ENCODE results near the gene TMEM255B. TPM values are rescaled to one million over a fixed set of nuclear protein-coding genes. Genes with fewer than 3 reads are reported as not detected.

Gene TMEM255B
- total and polyA plus RNA-seq, 2 of the 4 experiments (the other 2 are of a cell fraction), result 0.36 to 0.94 TPM

- Histone ChIP-seq H3K18ac (ENCODE audit: low read depth, low read length) (no peak overlapping the region), H3K14ac (replicated peaks; ENCODE audit: low read depth, low read length) (no peak overlapping the region), H3K4ac (ENCODE audit: low read depth, low read length) (0 out of 2 replicates have a peak overlapping the region, but pooled peaks have one; percentile 15), H3K9ac (ENCODE audit: low read depth, low read length) (no peak overlapping the region), H2BK5ac (ENCODE audit: low read depth, low read length, poor library complexity, severe bottlenecking) (no peak overlapping the region), H3K36me3 (ENCODE audit: control insufficient read depth, insufficient read depth, low read length) (peaks cover 63% of the 10 kb centered on the region), H3K56ac (ENCODE audit: extremely low read depth, insufficient read depth, low read length) (no peak overlapping the region), H3K79me1 (ENCODE audit: low read depth in 1 of 2, low read length in 2 of 2) (peaks cover 27 to 77% of the 10 kb centered on the region in 2 experiments), H4K20me1 (ENCODE audit: insufficient read depth, low read length) (peaks cover 25% of the 10 kb centered on the region), H3K9me1 (ENCODE audit: insufficient read depth, low read length) (peaks cover 16% of the 10 kb centered on the region; the same call in 1 of the 2 replicates), H2BK20ac (ENCODE audit: low read depth, low read length) (no peak overlapping the region), H3K4me2 (ENCODE audit: low read depth, low read length) (no peak overlapping the region), H2AFZ (replicated peaks; ENCODE audit: low read length, poor library complexity) (peak overlapping the region; percentile 63), H3K27ac (ENCODE audit: insufficient read depth, low read length) (no peak overlapping the region), H3K23ac (ENCODE audit: low read depth, low read length) (no peak overlapping the region), H2BK120ac (ENCODE audit: low read depth, low read length) (no peak overlapping the region), H3K4me1 (ENCODE audit: control insufficient read depth, insufficient read depth, low read length) (peaks cover 8% of the 10 kb centered on the region), H3K27me3 (ENCODE audit: control insufficient read depth, insufficient read depth, low read length) (no peaks in the 10 kb centered on the region), H3K4me3 (ENCODE audit: insufficient read depth, low read depth, low read length) (no peak overlapping the region), H4K5ac (ENCODE audit: low read depth, low read length) (no peak overlapping the region), H2AK5ac (ENCODE audit: low read depth, low read length) (no peak overlapping the region), H4K8ac (ENCODE audit: low read depth in 2 of 2, low read length in 2 of 2) (no peak overlapping the region), H2AK9ac (replicated peaks; ENCODE audit: low read depth, low read length, poor library complexity) (peak overlapping the region; percentile 72), H3K9me3 (ENCODE audit: control insufficient read depth, insufficient read depth, low read length) (no peaks in the 10 kb centered on the region), H2BK15ac (ENCODE audit: low read depth, low read length) (no peak overlapping the region), H4K91ac (ENCODE audit: insufficient read depth, low read depth, low read length) (no peak overlapping the region)
- dilution Hi-C loops (cut with HindIII; ENCODE audit: low sequenced_read_pairs, unreplicated experiment), result no loop called here
- CTCF ChIA-PET, result no interaction called here
- WGBS, 2 experiments (ENCODE audit: extremely low coverage in 2 of 2, insufficient read length in 1 of 2), result 88% methylated on average over 18 of the region's 19 CpGs; no CpG with 5 or more reads in 1 of the 2 experiments
- in situ Hi-C loops (cut with MboI; ENCODE audit: low sequenced_read_pairs), result no loop called here
- POLR2A ChIA-PET (ENCODE audit: unreplicated experiment), result no interaction called here
- no TSS peak for BruUV-seq (replicated peaks)
- DNase-seq, result no peak
- ATAC-seq (ENCODE audit: low read depth), result no peak
- intact Hi-C loops (cut with micrococcal nuclease), result no loop called here
- TF ChIP-seq, protein P1, sequence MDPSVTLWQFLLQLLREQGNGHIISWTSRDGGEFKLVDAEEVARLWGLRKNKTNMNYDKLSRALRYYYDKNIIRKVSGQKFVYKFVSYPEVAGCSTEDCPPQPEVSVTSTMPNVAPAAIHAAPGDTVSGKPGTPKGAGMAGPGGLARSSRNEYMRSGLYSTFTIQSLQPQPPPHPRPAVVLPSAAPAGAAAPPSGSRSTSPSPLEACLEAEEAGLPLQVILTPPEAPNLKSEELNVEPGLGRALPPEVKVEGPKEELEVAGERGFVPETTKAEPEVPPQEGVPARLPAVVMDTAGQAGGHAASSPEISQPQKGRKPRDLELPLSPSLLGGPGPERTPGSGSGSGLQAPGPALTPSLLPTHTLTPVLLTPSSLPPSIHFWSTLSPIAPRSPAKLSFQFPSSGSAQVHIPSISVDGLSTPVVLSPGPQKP (IDR thresholded peaks at IDR 0.05; ENCODE audit: borderline replicate concordance, low read depth, low read length), result no peak
- TF ChIP-seq, protein P2, sequence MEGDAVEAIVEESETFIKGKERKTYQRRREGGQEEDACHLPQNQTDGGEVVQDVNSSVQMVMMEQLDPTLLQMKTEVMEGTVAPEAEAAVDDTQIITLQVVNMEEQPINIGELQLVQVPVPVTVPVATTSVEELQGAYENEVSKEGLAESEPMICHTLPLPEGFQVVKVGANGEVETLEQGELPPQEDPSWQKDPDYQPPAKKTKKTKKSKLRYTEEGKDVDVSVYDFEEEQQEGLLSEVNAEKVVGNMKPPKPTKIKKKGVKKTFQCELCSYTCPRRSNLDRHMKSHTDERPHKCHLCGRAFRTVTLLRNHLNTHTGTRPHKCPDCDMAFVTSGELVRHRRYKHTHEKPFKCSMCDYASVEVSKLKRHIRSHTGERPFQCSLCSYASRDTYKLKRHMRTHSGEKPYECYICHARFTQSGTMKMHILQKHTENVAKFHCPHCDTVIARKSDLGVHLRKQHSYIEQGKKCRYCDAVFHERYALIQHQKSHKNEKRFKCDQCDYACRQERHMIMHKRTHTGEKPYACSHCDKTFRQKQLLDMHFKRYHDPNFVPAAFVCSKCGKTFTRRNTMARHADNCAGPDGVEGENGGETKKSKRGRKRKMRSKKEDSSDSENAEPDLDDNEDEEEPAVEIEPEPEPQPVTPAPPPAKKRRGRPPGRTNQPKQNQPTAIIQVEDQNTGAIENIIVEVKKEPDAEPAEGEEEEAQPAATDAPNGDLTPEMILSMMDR (conservative IDR thresholded peaks at IDR 0.05; ENCODE audit: low read depth, low read length), result no peak
- TF ChIP-seq CEBPB (IDR thresholded peaks at IDR 0.05; ENCODE audit: low read depth, low read length) (no peak), SMC3 (IDR thresholded peaks at IDR 0.05; ENCODE audit: low read depth, low read length) (no peak), RAD21 (IDR thresholded peaks at IDR 0.05; ENCODE audit: low read length) (no peak), MAFK (IDR thresholded peaks at IDR 0.05; ENCODE audit: low read depth, low read length) (no peak)
Measured at GRCh38 chr13:113832205-113832604, 73.2 kb downstream of the TMEM255B start.

Data from IMR-90 (cell line).